ENCODE results near the gene CUX1. TPM values are rescaled to one million over a fixed set of nuclear protein-coding genes. Genes with fewer than 3 reads are reported as not detected.

Gene CUX1
- polyA plus RNA-seq, 1 experiment: 29.7 TPM

DNA sequence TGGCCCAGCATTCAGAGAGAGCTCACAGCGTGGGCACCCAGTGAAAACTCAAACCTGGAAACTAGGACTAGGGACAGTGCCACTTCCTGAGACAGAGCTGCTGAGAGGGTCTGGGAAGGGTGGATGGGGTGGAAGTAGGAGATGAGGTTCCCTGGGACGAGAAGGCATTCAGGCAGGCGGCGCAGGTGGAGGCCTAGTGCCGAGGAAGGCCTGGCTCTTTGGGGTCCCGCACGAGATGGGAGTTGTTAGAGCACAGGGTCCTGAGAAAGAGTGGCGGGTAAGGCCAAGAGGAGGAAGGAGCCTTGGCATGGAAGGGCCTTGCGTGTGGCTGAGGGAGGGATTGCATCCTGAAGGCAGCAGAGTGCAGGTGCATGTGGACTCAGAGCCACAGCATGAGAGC lies 339.4 kb downstream of the CUX1 start:
- H3K4me3 ChIP-seq (ENCODE audit: low read depth, low read length): no peak overlapping the region
- H3K27ac ChIP-seq (ENCODE audit: low read depth, low read length): no peak overlapping the region
- ChIA-PET CTCF (no interaction called here), POLR2A (no interaction called here)
- no peaks in the 10 kb centered on the region for H3K27me3 ChIP-seq (ENCODE audit: control insufficient read depth, insufficient read depth, low read length)
- TF ChIP-seq, protein P1, sequence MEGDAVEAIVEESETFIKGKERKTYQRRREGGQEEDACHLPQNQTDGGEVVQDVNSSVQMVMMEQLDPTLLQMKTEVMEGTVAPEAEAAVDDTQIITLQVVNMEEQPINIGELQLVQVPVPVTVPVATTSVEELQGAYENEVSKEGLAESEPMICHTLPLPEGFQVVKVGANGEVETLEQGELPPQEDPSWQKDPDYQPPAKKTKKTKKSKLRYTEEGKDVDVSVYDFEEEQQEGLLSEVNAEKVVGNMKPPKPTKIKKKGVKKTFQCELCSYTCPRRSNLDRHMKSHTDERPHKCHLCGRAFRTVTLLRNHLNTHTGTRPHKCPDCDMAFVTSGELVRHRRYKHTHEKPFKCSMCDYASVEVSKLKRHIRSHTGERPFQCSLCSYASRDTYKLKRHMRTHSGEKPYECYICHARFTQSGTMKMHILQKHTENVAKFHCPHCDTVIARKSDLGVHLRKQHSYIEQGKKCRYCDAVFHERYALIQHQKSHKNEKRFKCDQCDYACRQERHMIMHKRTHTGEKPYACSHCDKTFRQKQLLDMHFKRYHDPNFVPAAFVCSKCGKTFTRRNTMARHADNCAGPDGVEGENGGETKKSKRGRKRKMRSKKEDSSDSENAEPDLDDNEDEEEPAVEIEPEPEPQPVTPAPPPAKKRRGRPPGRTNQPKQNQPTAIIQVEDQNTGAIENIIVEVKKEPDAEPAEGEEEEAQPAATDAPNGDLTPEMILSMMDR (IDR thresholded peaks at IDR 0.05; ENCODE audit: low read depth, low read length): no peak
- no peaks in the 10 kb centered on the region; the same call in 1 of the 2 replicates for H3K9me3 ChIP-seq (ENCODE audit: control insufficient read depth, insufficient read depth, low read length)
- no peak for DNase-seq (ENCODE audit: low read depth, low spot score)

DNA sequence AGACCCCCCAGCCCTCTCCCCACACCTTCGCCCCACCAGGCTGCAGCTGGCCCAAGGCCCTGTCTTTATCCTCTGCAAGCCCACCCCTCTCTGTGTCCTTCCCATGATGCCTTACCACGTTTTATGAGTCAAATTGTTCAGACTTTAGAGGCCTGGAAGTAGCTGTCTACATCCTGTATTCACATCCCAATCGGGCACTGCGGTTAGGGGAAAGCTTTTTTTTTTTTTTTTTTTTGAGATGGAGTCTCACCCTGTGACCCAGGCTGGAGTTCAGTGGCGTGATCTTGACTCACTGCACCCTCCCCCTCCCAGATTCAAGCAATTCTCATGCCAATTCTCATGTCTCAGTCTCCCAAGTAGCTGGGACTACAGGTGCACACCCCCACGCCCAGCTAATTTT lies 347.7 kb downstream of the CUX1 start:
- POLR2A ChIA-PET: interaction anchor here (0.6 kb wide), 2 partner anchors 12 to 245 kb away, joined by 3 to 4 read pairs; no protein-coding TSS in a partner anchor
- Histone ChIP-seq H3K27ac (ENCODE audit: low read depth, low read length) (no peak overlapping the region), H3K27me3 (ENCODE audit: control insufficient read depth, insufficient read depth, low read length) (no peaks in the 10 kb centered on the region), H3K9me3 (ENCODE audit: control insufficient read depth, insufficient read depth, low read length) (no peaks in the 10 kb centered on the region), H3K4me3 (ENCODE audit: low read depth, low read length) (no peak overlapping the region)
- CTCF ChIA-PET: no interaction called here
- TF ChIP-seq, protein P1 (IDR thresholded peaks at IDR 0.05; ENCODE audit: low read depth, low read length): no peak
- no peak for DNase-seq (ENCODE audit: low read depth, low spot score)

DNA sequence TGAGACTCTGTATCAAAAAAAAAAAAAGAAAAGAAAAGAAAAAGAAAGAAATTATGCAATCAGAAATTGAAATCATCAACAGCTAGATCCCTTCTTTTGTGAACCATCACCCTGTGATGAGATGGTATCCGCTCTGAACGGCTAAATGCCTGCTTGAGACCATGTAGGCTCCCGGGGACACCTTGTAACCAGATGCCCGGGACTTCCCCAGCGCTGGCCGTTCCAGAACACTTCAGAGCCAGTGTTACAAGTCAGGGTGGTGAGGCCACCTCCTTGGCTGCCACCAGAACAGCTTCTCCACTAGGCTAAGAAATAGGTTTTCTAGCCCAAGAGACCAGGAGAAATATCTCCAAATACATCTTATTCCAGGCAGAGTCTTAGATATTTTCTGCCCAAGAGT lies 349.8 kb downstream of the CUX1 start:
- no peaks in the 10 kb centered on the region for H3K27me3 ChIP-seq (ENCODE audit: control insufficient read depth, insufficient read depth, low read length)
- TF ChIP-seq, protein P1 (IDR thresholded peaks at IDR 0.05; ENCODE audit: low read depth, low read length): no peak
- POLR2A ChIA-PET: no interaction called here
- DNase-seq (ENCODE audit: low read depth, low spot score): no peak
- H3K9me3 ChIP-seq (ENCODE audit: control insufficient read depth, insufficient read depth, low read length): no peaks in the 10 kb centered on the region
- no peak overlapping the region for H3K27ac ChIP-seq (ENCODE audit: low read depth, low read length)
- H3K4me3 ChIP-seq (ENCODE audit: low read depth, low read length): no peak overlapping the region
- CTCF ChIA-PET: no interaction called here

DNA sequence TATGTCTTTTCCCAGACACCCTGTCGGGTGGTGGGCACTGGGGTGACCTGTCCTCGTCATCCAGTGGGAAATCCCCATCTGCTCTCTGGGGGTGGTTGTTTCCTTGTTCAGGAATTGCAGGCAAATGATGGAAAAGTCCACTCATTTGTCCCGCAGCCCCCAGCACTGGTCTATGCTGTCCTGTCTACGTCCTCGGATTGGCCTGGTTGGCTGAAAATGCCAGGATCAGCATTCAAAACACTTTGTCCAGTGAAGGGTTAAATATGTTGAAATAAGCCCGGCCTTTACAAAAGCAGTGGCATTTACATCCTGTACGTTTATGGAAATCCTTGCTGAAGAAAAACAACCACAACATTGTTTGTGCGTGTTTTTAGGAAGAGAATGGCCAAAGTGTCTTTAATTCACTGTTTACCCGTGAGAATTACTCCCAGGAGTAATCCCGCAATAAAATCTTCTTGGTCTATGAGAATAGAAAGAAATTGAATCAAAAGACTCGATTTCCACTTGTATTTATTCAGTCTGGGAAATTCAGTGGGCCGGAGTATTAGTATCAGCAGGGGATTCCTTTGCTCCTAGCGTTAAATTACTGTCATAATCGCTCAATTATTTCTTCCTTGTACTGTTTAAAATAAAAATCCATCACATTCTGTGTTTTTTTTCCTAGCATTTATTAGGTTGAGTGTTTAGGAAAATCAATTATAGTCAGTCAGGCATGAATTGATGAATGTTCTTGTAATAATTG lies 352.4 kb downstream of the CUX1 start:
- POLR2A ChIA-PET: no interaction called here
- Histone ChIP-seq H3K4me3 (ENCODE audit: low read depth, low read length) (no peak overlapping the region), H3K27ac (ENCODE audit: low read depth, low read length) (peak overlapping the region; percentile 31), H3K9me3 (ENCODE audit: control insufficient read depth, insufficient read depth, low read length) (no peaks in the 10 kb centered on the region), H3K27me3 (ENCODE audit: control insufficient read depth, insufficient read depth, low read length) (no peaks in the 10 kb centered on the region)
- no peak for DNase-seq (ENCODE audit: low read depth, low spot score)
- TF ChIP-seq, protein P1 (IDR thresholded peaks at IDR 0.05; ENCODE audit: low read depth, low read length): no peak
- CTCF ChIA-PET: interaction anchor here (1.1 kb wide), 1 partner anchor 567 kb away, joined by 3 read pairs; no protein-coding TSS in a partner anchor

DNA sequence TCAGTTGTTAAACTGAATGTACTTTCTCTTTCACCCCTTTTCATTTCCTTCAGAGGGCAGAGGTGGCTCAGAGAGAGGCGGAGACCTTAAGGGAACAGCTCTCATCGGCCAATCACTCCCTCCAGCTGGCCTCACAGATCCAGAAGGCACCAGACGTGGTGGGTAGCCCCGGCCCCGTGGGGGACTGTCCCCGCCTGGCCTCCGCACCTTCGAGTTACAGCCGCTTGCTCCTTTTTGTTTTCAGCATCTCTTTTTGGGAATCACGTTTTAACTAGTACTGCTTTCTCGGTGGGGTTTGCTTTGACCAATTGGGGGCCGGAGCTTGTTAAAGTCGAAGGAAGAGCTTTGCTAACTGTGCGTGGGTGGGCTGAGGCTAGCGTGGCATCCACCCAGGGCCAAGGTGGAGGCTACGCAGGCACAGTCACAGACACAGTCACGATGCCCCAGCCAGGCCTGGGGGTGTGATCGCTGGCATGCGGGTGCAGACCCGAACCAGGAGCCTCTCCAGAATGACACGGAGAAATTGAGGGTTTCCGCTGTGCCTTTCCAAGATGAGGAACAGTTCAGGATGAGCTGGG lies 353.1 kb downstream of the CUX1 start:
- TF ChIP-seq, protein P1 (IDR thresholded peaks at IDR 0.05; ENCODE audit: low read depth, low read length): no peak
- no peak for DNase-seq (ENCODE audit: low read depth, low spot score)
- no peak overlapping the region for H3K4me3 ChIP-seq (ENCODE audit: low read depth, low read length)
- no peaks in the 10 kb centered on the region for H3K9me3 ChIP-seq (ENCODE audit: control insufficient read depth, insufficient read depth, low read length)
- H3K27ac ChIP-seq (ENCODE audit: low read depth, low read length): no peak overlapping the region
- ChIA-PET CTCF (interaction anchor here (0.5 kb wide), 1 partner anchor 349 kb away, joined by 7 read pairs; no protein-coding TSS in a partner anchor), POLR2A (no interaction called here)
- no peaks in the 10 kb centered on the region for H3K27me3 ChIP-seq (ENCODE audit: control insufficient read depth, insufficient read depth, low read length)

Measured in AG04450 (cell line).